Hematopoietic multipotent progenitor cell (in vitro differentiated cells): ENCODE results near the gene SET. TPM values are rescaled to one million over a fixed set of nuclear protein-coding genes. Genes with fewer than 3 reads are reported as not detected.
"Not testable (repeated sequence)": the region's sequence is repeated elsewhere in the genome, so short reads cannot be mapped to it uniquely, and the experiment has no call there.

ENCODE experiments used
- DNase-seq, 3 donors: peaks; one replicate each; pipeline ENCODE4 v3.0.0-alpha.2; 2011 to 2015; ENCODE audit warnings: low read depth in 2 of 3, low spot score in 2 of 3
- total RNA-seq: library from RNA; depleted of rRNA; stranded (reverse); fragments of >200 nt; gene quantifications from one replicate; pipeline ENCODE4 v1.2.3, GENCODE V29; 2012

The SET gene
- total RNA-seq, 1 donor: 123 TPM

DNA sequence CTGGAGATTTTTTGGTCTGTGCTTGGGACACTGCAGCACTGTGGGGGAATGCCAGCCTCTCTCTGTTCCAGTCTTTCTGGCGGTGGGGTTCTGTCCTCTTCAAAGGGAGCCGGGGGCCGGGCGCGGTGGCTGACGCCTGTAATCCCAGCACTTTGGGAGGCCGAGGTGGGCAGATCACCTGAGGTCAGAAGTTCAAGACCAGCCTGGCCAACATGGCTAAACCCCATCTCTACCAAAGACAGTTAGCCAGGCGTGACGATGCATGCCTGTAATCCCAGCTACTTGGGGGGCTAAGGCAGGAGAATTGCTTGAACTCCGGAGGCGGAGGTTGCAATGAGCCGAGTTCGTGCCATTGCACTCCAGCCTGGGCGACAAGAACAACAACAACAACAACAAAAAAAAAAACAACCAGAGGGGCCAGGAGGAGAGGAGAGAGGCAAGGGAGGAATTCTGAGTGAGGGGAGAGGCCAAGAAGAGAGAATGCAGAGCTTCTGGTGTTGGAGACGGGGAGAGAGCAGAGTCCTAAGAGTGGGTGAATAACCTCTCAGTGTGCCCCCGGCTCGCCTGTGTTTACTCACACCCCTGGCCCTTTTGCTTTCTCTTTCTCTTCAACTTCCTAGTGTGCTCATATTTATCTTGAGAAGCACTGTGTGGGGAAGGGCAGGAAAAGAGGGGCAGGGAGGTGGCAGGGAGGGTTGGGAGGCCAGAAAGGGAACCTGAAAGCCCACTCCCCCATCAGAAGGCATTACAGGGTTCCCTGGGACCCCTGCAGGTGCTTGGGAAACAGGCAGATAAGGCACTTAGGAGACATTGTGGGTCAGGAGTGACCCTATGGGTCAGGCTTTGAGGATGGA, 3.2 kb upstream of the SET start:
- peak in 2 of 3 donors; percentile 65 to 75 for DNase-seq

DNA sequence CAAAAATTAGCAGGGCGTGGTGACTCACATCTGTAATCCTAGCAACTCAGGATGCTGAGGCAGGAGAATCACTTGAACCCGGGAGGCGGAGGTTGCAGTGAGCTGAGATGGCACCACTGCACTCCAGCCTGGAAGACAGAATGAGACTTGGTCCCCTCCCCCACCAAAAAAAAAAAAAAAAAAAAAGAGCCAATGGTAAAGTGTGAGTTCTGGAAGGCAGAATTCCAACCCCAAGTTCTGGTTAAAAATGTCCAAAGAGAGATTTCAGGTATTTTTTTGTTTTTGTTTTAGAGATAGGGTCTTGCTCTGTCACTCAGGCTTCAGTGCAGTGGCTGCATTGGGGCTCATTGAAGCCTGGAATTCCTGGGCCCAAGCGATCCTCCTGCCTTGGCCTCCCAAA, 1.6 kb upstream of the SET start:
- no peak for DNase-seq

- DNase-seq: peak in 1 of 3 donors; percentile 70
Observed at GRCh38 chr9:128689293-128689774, 312 bp downstream of the SET start.

GRCh38 chr9:128689820-128690683, 1.0 kb downstream of the SET start:
- DNase-seq: peak in 2 of 3 donors; percentile 67 to 70

DNA sequence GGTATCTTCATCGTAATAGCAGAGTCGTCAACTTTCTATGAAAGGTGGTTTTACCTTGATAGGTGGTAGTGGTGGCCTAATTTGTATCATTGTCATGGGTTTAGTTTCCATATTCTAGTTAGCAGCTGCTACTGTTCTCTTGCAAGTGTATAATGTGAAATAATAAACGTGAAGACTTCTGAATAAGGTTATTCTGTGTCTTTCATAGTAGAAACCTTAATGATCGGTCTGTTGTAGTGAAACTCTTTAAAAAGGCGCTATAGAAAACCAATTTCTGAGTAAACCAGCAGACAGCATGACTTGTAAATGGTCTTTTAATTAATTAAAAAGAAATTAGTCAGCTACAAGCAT, 1.6 kb downstream of the SET start:
- no peak for DNase-seq

GRCh38 chr9:128693738-128694137, 4.7 kb downstream of the SET start:
- DNase-seq: not testable (repeated sequence)

DNA sequence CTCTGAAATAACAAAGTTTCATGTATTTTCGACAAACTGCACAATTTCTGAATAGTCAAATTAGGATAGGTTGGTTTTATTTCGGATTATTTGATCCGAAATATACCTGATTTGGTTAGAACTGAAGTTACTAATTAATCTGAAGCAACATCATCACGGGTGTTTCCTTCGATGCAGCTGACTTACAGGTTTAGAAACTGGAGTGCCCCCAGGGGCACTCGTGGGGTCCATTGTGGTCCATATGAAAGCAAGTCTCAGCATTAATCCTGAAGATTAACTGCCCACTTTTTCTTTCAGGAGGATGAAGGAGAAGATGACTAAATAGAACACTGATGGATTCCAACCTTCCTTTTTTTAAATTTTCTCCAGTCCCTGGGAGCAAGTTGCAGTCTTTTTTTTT, 5.3 kb downstream of the SET start:
- no peak for DNase-seq

- no peak for DNase-seq
Observed at GRCh38 chr9:128696923-128697707, 8.1 kb downstream of the SET start.

DNA sequence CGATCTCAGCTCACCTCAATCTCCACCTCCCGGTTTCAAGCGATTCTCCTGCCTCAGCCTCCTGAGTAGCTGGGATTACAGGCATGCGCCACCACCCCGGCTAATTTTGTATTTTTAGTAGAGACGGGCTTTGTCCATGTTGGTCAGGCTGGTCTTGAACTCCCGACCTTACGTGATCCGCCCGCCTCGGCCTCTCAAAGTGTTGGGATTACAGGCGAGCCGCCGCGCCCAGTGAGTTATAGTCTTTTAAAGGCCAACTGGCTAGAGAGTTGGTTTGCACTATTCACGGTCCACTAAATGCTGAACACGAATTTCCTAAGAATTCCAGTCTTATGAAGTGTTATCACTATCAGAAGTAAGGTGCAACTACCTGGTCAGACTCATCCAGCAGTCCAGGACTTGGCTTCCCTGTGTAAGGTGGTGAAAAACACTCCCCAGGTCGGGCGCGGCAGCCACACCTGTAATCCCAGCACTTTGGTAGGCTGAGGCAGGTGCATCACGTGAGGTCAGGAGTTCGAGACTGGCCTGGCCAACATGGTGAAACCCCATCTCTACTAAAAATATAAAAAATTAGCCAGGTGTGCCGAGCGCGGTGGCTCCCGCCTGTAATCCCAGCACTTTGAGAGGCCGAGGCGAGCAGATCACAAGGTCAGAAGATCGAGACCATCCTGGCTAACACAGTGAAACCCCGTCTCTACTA, 10.2 kb downstream of the SET start:
- DNase-seq: not testable (repeated sequence)

DNA sequence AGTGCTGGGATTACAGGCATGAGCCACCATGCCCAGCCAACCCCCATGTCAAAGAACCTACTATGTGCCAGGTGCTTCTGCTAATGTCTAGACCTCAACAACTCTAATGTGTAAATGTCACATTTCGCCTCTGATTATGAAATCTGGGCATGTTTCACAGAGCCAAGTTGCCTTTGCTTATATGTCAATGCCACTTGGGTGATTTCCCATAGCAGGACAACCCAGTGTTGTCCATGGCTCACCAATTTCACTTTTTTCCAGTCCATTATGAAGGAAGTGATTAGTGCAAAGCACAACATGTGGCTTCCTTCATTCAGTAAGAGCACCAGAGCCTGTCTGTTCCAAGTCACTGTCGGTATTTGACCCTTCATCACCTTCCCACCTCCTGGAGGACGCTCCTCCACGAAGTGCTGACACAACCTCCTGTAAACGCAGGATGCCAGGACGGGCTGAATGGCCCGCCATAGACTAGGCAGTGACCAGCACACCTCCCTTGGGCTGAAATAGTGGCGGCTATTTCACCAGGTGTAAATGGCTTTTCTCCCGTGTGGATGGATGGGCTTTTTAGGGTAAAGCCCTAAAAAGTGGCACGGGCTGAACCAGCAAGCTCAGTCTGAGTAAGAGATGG, 12.3 kb downstream of the SET start:
- no peak for DNase-seq

DNA sequence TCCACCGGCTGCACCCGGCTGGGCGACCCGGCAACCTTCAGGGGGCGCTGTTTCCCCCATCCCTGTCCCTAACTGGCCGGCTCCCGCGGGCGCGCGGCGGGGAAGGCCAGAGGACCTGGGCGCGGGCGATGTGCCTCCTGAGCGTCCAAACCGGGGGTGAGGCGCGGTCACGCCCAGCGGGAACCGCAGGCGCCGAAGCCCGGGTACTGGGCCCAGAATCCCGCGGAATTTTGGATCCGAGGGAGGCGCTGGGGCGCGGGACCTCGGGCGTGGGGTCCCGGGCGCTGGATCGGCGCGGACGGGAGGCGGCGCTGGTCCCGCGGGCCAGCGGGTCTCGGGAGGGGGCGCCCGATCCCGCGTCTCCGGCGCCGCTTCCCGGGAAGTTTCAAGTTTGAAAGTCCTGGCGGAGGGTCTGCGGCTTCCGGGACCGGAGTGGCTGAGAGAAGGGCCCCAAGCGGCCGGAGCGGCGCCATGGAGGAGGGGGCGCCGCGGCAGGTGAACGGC, 13.5 kb downstream of the SET start, which contains the start of gene PKN3:
PKN3 (plus strand) TSS at position 59 of the 504 bp plus-strand sequence; CDS start at position 472, 413 bp downstream.
- peak; percentile 66 to 88 (median 86) for DNase-seq

- DNase-seq: peak in 2 of 3 donors; percentile 35 to 38
Observed at GRCh38 chr9:128702949-128703615, 14.1 kb downstream of the SET start.

DNA sequence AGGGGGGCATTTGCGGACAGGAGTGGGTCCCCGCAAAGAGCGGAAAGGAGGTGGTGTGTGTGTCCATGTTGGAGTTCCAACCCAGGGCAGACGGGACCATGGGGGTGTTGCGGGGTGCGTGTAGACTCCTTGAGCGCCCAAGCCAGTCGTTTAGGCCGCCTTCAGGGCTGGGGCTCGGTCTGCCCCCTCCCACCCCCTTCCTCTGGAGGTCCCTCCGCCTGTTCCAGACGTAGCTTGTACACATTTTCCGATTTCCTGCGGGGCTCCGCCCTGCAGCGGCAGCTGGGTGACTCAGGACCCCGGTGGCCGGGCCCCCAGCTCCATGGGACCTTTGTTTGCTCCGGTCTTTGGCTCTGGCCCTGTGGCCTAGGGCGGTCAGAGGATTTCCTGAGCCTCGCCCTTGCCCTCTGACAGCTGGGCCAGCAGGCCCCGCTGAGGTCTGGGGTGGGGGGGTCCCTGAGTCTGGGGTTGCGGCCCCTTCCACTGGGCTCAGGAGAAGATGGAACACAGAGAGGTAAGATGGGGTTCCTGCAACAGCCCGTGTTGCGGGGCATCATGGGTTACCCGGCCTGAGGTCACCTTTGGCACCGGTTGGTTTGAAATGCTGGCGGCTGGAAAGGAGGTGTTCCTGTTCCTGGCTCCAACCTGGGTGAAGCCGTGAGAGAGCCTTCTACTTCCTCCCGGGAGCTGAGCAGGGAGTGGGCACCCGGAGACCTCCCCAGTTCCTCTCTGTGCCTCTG, 14.8 kb downstream of the SET start:
- DNase-seq: no peak

GRCh38 chr9:128704356-128704670, 15.3 kb downstream of the SET start:
- DNase-seq: no peak

- no peak for DNase-seq
Observed at GRCh38 chr9:128705051-128705965, 16.3 kb downstream of the SET start.

GRCh38 chr9:128706045-128706444, 17.0 kb downstream of the SET start:
- no peak for DNase-seq

- DNase-seq: no peak
Observed at GRCh38 chr9:128706671-128707381, 17.8 kb downstream of the SET start.
